HUES48 (cell line): Measurements from ENCODE around the gene KRTAP3-3.
"Not testable (repeated sequence)": the region's sequence is repeated elsewhere in the genome, so short reads cannot be mapped to it uniquely, and the experiment has no call there.

ENCODE experiments used
- H3K27ac ChIP-seq: one replicate; pipeline ENCODE4 v1.7.0; 2013; ENCODE audit warnings: low read depth, low read length, inconsistent platforms
- H3K27me3 ChIP-seq: 2 replicates; pipeline ENCODE4 v1.6.1; 2013; ENCODE audit warnings: mild to moderate bottlenecking, low read length; ENCODE audit not compliant: control insufficient read depth, insufficient read depth
- H3K36me3 ChIP-seq: 2 replicates; pipeline ENCODE4 v1.6.1; 2013; ENCODE audit warnings: low read length; ENCODE audit not compliant: control insufficient read depth, insufficient read depth
- H3K4me1 ChIP-seq: 2 replicates; pipeline ENCODE4 v1.6.1; 2013; ENCODE audit warnings: mild to moderate bottlenecking, low read length; ENCODE audit not compliant: control insufficient read depth, insufficient read depth
- H3K4me3 ChIP-seq: 2 replicates; pipeline ENCODE4 v1.5.1; 2013; ENCODE audit warnings: mild to moderate bottlenecking, low read depth, low read length
- H3K9ac ChIP-seq: 2 replicates; pipeline ENCODE4 v1.6.1; 2013; ENCODE audit warnings: mild to moderate bottlenecking, low read depth, low read length, moderate library complexity
- H3K9me3 ChIP-seq: 2 replicates; pipeline ENCODE4 v1.6.1; 2013; ENCODE audit warnings: low read length; ENCODE audit not compliant: control insufficient read depth, insufficient read depth

The KRTAP3-3 gene

DNA sequence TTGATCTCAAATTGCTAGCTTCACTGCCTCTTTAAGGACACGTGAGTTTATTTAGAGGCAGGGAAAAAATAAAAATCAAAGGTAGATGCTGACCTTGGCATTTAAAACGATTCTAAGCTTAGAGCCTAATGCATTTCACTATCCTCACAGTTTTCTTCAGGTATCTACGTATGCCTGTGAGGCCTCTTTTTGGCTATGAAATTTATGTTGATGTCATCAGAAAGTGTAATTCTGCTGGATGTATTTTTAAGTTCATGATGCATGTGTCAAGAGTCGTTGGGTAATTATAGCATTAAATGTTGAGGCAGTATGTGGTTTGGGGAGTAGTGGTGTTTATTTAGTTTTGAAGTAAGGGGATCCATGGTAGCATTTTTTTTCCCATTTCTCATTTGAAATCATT is 10.0 kb upstream of the KRTAP3-3 start:
- H3K36me3 ChIP-seq = no peaks in the 10 kb centered on the region
- no peaks in the 10 kb centered on the region for H3K27me3 ChIP-seq
- H3K27ac ChIP-seq = no peak overlapping the region
- H3K9me3 ChIP-seq = no peaks in the 10 kb centered on the region
- H3K9ac ChIP-seq = no peak overlapping the region
- H3K4me1 ChIP-seq = peaks cover 9% of the 10 kb centered on the region; the same call in 1 of the 2 replicates
- no peak overlapping the region for H3K4me3 ChIP-seq

DNA sequence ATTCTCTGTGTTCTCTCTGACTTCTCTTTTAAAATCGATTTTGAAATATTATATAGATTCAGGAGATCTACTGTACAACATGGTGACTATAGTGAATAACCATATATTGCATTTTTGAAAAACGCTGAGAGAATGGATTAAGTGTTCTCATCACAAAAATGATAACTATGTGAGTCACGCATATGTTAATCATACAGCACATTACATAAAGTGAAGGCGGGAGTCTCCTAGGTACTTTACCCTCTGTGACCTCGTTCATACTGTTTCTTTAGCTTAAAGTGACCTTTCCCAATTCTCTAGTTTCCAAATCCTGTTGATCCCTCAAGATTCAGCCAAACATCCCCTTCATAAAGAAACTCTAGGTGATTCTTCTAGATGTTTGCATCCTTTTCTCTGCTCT is 8.8 kb upstream of the KRTAP3-3 start:
- peaks cover 4% of the 10 kb centered on the region; the same call in 1 of the 2 replicates for H3K4me1 ChIP-seq
- H3K9me3 ChIP-seq = no peaks in the 10 kb centered on the region
- H3K27me3 ChIP-seq = no peaks in the 10 kb centered on the region

DNA sequence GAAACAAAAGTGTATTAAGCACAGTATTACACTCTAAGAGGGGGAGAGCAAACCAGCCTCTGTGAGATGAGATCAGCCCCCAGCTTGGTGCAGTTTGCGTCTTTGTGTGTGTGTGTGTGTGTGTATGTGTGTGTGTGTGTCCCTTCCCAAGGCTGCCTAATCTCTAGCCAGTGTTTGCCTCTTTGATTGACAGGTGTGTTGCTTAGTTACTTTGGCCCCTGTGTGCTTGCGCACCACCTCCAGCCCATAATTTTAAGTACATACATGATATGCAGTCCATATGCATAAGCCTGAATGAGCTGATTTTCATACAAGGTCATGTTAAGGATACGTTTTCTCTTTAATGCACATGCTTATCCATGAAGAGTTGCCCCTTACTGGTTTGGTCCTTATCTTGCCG is 7.8 kb upstream of the KRTAP3-3 start:
- no peaks in the 10 kb centered on the region for H3K9me3 ChIP-seq
- H3K27me3 ChIP-seq = no peaks in the 10 kb centered on the region
- no peaks in the 10 kb centered on the region for H3K36me3 ChIP-seq
- H3K27ac ChIP-seq = no peak overlapping the region
- no peak overlapping the region for H3K9ac ChIP-seq
- peaks cover 4% of the 10 kb centered on the region; the same call in 1 of the 2 replicates for H3K4me1 ChIP-seq
- H3K4me3 ChIP-seq = no peak overlapping the region

More for the DNA sequence above, 8.8 kb upstream of the KRTAP3-3 start:
- Histone ChIP-seq H3K4me3 (no peak overlapping the region), H3K9ac (no peak overlapping the region), H3K36me3 (no peaks in the 10 kb centered on the region), H3K27ac (no peak overlapping the region)

DNA sequence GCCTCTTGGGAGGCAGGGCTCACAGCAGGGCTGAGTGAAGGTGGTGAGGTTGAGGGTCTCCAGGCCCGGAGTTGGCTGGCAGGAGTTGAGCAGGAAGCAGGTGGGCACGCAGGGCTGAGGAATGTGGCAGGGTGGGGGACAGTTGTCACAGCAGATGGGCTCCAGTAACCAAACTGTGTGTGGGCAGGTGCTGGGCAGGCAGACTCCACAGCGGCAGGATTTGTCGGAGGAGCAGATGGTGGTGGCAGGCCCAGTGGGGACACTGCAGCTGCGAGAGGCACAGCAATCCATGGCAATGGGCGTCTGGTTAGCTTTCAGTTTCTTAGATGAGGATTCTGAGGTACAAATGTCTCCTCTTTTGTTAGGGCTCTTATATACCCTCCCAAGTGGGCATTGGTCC is 5.6 kb upstream of the KRTAP3-3 start, which contains the start of gene KRTAP3-2:
Gene KRTAP3-2, minus strand, starts transcription at position 344 of the 400 bp plus-strand sequence. Its CDS starts 53 bp downstream, at position 291.
- not testable (repeated sequence) for H3K4me1 ChIP-seq

DNA sequence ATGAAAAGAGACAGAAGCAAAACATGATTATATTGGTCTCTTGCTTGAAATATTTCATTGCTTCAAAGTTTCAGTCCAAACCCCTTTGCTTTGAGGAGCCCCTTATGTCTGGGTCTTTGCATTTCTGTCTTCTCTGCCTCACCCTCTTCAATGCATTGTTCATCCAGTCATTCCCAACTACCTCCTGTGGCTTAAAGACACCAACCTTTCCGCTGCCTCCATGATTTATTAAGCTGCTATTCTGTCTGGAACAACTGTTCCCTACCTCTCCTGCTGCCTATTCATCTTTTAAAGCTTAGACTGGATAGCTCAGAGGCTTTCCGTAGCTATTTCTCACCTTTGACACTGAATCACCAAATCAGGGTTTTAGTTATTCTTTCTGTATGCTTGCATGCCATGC is 3.4 kb upstream of the KRTAP3-3 start:
- H3K9me3 ChIP-seq = no peaks in the 10 kb centered on the region
- H3K4me3 ChIP-seq = no peak overlapping the region
- H3K27ac ChIP-seq = no peak overlapping the region
- no peaks in the 10 kb centered on the region for H3K4me1 ChIP-seq
- no peaks in the 10 kb centered on the region for H3K36me3 ChIP-seq
- H3K9ac ChIP-seq = no peak overlapping the region
- no peaks in the 10 kb centered on the region for H3K27me3 ChIP-seq

More for the DNA sequence above, 5.6 kb upstream of the KRTAP3-3 start, which contains the start of gene KRTAP3-2:
- H3K27ac ChIP-seq, H3K4me3 ChIP-seq, H3K9me3 ChIP-seq, H3K9ac ChIP-seq, H3K36me3 ChIP-seq, H3K27me3 ChIP-seq: not testable (repeated sequence)

DNA sequence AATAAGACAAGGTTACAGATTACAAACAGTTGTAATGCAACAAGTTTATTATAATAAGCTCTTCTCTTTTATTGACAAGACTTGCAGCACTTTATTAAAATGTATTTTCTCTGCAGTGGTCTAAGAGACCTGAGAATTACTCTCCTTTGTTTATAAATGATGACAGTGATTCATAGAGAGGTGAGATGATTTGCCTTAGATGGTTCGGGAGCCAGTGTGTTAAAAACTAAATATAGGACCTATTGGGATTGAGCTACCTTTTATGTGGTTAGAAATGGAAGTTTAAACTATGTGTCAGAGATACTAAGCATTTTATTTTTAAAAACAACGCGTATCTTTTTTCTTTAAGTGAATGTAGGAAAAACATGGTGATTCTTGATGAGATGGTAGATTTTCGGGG is 2.9 kb upstream of the KRTAP3-3 start:
- Histone ChIP-seq H3K4me1 (no peaks in the 10 kb centered on the region), H3K27me3 (no peaks in the 10 kb centered on the region), H3K9me3 (no peaks in the 10 kb centered on the region), H3K36me3 (no peaks in the 10 kb centered on the region), H3K4me3 (no peak overlapping the region), H3K27ac (no peak overlapping the region), H3K9ac (no peak overlapping the region)

DNA sequence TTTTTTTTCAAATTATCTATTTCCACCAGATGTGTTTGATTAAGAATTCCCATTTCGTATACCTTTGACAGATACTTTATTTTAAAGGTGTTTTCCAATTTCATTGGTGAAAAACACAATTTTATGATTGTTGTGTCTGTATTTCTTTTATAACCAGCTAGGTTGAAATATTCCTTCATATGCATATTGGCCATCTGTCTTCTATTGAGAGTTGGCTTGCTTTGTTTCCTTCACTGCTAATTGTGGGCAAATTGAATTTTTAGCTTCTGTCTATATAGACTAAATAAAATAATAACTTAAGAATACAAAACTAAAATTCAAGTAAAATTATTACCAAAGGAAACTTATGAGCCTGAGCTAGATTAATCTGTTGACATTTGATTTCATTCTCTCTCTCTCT is 1.2 kb upstream of the KRTAP3-3 start:
- Histone ChIP-seq H3K9ac (no peak overlapping the region), H3K4me3 (no peak overlapping the region)

DNA sequence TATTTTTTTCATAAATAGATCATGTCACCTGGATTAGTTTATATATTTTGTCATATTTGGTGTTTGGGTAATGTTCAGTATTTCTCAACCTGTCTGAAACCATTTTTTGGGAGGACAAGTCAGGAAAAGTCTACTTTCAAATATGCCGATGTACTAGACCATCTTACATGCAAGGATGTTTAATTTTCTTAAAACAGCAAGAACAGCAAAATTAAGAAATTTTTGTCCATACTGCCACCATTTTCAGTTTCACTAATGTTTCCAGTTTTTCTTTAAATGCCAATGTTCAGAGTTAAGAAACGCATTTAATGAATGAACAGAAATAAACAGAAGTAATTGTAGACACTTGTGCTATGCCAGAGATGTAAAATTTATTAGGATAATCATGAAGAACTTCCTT is 880 bp downstream of the KRTAP3-3 start:
- no peaks in the 10 kb centered on the region for H3K36me3 ChIP-seq
- H3K27ac ChIP-seq = no peak overlapping the region
- no peaks in the 10 kb centered on the region for H3K9me3 ChIP-seq
- H3K4me1 ChIP-seq = no peaks in the 10 kb centered on the region
- no peaks in the 10 kb centered on the region for H3K27me3 ChIP-seq
- H3K4me3 ChIP-seq = no peak overlapping the region
- H3K9ac ChIP-seq = no peak overlapping the region

More for the DNA sequence above, 1.2 kb upstream of the KRTAP3-3 start:
- Histone ChIP-seq H3K27me3 (no peaks in the 10 kb centered on the region), H3K4me1 (no peaks in the 10 kb centered on the region), H3K9me3 (no peaks in the 10 kb centered on the region), H3K27ac (no peak overlapping the region), H3K36me3 (no peaks in the 10 kb centered on the region)

DNA sequence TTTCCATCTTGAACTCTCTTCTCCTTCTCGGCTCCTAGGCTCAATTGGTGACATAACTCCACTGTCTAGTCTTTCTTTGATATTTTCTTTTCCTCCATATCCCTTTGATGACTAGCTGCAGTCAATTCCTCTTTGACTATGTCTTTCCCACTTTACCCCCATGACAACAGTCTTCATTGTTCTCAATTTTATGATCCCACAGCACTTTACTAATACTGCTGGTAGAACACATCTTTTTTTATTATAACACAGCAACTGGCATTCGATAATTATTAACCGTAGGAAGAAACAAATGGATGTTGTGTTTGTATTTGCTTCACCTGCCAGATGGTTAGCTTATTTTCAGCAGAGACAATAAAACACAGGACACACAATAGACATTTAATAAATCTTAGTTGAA is 1.3 kb downstream of the KRTAP3-3 start:
- Histone ChIP-seq H3K27me3 (no peaks in the 10 kb centered on the region), H3K27ac (no peak overlapping the region), H3K36me3 (no peaks in the 10 kb centered on the region), H3K4me3 (no peak overlapping the region), H3K9me3 (no peaks in the 10 kb centered on the region), H3K9ac (no peak overlapping the region), H3K4me1 (no peaks in the 10 kb centered on the region)

DNA sequence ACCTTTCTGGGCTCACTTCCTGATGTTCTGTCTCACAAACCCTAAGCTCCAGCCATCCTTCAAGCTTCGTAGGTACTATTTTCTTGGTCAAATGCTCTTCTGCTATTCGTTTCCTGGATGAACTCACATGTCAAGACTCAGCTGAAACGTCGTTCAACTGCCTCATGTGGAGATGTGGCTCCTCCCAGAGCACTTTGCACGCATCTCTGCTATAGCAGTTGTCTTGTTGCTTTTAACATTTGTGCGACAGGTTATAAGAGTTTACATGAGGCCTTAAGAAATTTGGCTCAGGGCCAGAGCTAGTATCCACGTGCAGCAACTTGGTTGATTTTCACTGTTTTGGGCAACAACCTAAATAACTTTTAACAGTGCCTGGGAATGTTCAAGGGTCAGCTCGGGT is 7.0 kb downstream of the KRTAP3-3 start:
- no peaks in the 10 kb centered on the region for H3K27me3 ChIP-seq
- no peak overlapping the region for H3K27ac ChIP-seq
- H3K9me3 ChIP-seq = no peaks in the 10 kb centered on the region
- H3K4me1 ChIP-seq = no peaks in the 10 kb centered on the region
- no peaks in the 10 kb centered on the region for H3K36me3 ChIP-seq
- no peak overlapping the region for H3K4me3 ChIP-seq
- H3K9ac ChIP-seq = no peak overlapping the region

DNA sequence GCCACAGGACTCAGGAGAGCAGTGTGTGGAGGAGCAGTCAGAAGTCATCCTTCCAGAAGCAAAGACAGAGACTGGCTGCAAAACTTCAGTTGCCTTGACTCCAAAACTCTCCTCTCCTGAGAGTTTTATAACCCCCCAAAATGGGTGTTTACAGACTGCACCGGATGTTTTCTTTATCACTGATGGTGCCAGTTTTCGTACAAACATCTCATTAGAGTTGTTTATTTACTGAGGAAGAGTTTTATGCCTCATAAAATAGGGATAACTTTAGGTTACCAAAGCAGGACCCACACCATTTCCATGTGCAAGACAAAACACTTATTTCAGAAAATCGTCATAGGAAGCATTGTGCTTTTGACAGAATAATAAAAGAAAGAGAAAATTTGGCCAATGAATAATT is 9.7 kb downstream of the KRTAP3-3 start, which contains the start of gene KRT40:
Gene KRT40, minus strand, starts transcription at position 101 of the 400 bp plus-strand sequence. Its CDS starts 53 bp downstream, at position 48.
- H3K9me3 ChIP-seq = no peaks in the 10 kb centered on the region
- H3K27me3 ChIP-seq = no peaks in the 10 kb centered on the region
- peaks cover 9% of the 10 kb centered on the region; the same call in 1 of the 2 replicates for H3K4me1 ChIP-seq
- no peak within 1 kb of the TSS for H3K4me3 ChIP-seq
- H3K9ac ChIP-seq = no peak within 1 kb of the TSS
- no peak within 1 kb of the TSS for H3K27ac ChIP-seq
- H3K36me3 ChIP-seq = no peaks in the 10 kb centered on the region
